NCI-H524 (cell line): ENCODE results near the gene TMA7.
"Not testable (repeated sequence)": the region's sequence is repeated elsewhere in the genome, so short reads cannot be mapped to it uniquely, and the experiment has no call there.

Source experiments
- DNase-seq, 2 experiments: peaks; one replicate each; lab custom pipeline; 2025; lab: John Stamatoyannopoulos, UW

The TMA7 gene

GRCh38 chr3:48468329-48468731 lies 28.3 kb downstream of the TMA7 start:
- no peak for DNase-seq

GRCh38 chr3:48469046-48469915 lies 29.2 kb downstream of the TMA7 start:
- no peak for DNase-seq

- DNase-seq = no peak
Observed at GRCh38 chr3:48470286-48470685, 30.2 kb downstream of the TMA7 start.

GRCh38 chr3:48472673-48472922 lies 32.5 kb downstream of the TMA7 start:
- peak in 1 of 2 experiments; percentile 66 for DNase-seq

GRCh38 chr3:48472923-48473616 lies 33.0 kb downstream of the TMA7 start:
- DNase-seq = peak; percentile 83 to 88

- DNase-seq = no peak
Observed at GRCh38 chr3:48473617-48473952, 33.5 kb downstream of the TMA7 start.

- not testable (repeated sequence) for DNase-seq
Observed at GRCh38 chr3:48474031-48474430, 34.0 kb downstream of the TMA7 start.

- DNase-seq = no peak
Observed at GRCh38 chr3:48474619-48475018, 34.6 kb downstream of the TMA7 start.

GRCh38 chr3:48475188-48475587 lies 35.1 kb downstream of the TMA7 start:
- DNase-seq = no peak

- DNase-seq = no peak
Observed at GRCh38 chr3:48476426-48477053, 36.5 kb downstream of the TMA7 start.

- DNase-seq = no peak
Observed at GRCh38 chr3:48477959-48478520, 38.0 kb downstream of the TMA7 start.

GRCh38 chr3:48478626-48479555 lies 38.8 kb downstream of the TMA7 start:
- no peak for DNase-seq

- not testable (repeated sequence) for DNase-seq
Observed at GRCh38 chr3:48480891-48481290, 40.8 kb downstream of the TMA7 start.

- DNase-seq = not testable (repeated sequence)
Observed at GRCh38 chr3:48482822-48483221, 42.8 kb downstream of the TMA7 start.

GRCh38 chr3:48486952-48487351 lies 46.9 kb downstream of the TMA7 start:
- no peak for DNase-seq

GRCh38 chr3:48492461-48493202 lies 52.6 kb downstream of the TMA7 start:
- DNase-seq = no peak

- no peak for DNase-seq
Observed at GRCh38 chr3:48493203-48493501, 53.1 kb downstream of the TMA7 start.
